BJ (cell line): ENCODE data around the gene ZNF462. TPM values are rescaled to one million over a fixed set of nuclear protein-coding genes. Genes with fewer than 3 reads are reported as not detected.

Experiments used
- CTCF ChIA-PET: fragments of 350-600 bp; formaldehyde crosslinking; extraction: SDS; loops from one replicate; lab custom pipeline; 2021; ENCODE audit warnings: antibody characterized with exemption, inconsistent platforms; lab: Yijun Ruan, JAX
- POLR2A ChIA-PET: fragments of 300-600 bp; sonication (Branson Sonifier 250); formaldehyde crosslinking; extraction: SDS; loops from one replicate; lab custom pipeline; 2021; ENCODE audit warnings: antibody characterized with exemption; lab: Charles Lee
- DNase-seq: peaks from one replicate; pipeline ENCODE4 v3.0.0-alpha.2; 2011; ENCODE audit warnings: low read depth
- H3K27me3 ChIP-seq: 2 replicates; pipeline ENCODE4 v1.6.0; 2011; ENCODE audit warnings: low read length; ENCODE audit not compliant: control insufficient read depth, insufficient read depth
- H3K36me3 ChIP-seq: 2 replicates; pipeline ENCODE4 v1.5.1; 2011; ENCODE audit warnings: low read length; ENCODE audit not compliant: control insufficient read depth, insufficient read depth
- H3K4me3 ChIP-seq: 2 replicates; pipeline ENCODE4 v1.5.1; 2011; ENCODE audit warnings: low read depth, mild to moderate bottlenecking, control low read depth, low read length
- polyA plus RNA-seq: library from polyadenylated mRNA; depleted of rRNA; stranded (reverse); fragments of >200 nt; gene quantifications from 2 replicates; pipeline ENCODE4 v1.2.3, GENCODE V29; 2011
- TF ChIP-seq, protein P1 (sequence below): IDR thresholded peaks from 2 replicates; pipeline ENCODE4 v1.5.1; 2011; ENCODE audit warnings: low read depth, mild to moderate bottlenecking, control low read depth, inconsistent platforms, low read length, moderate library complexity; ENCODE audit not compliant: insufficient read depth

The ZNF462 gene
- polyA plus RNA-seq, 1 experiment = 3.5 TPM

- Histone ChIP-seq H3K4me3 (no peak overlapping the region), H3K36me3 (peaks cover 6% of the 10 kb centered on the region), H3K27me3 (no peaks in the 10 kb centered on the region)
- TF ChIP-seq, protein P1, sequence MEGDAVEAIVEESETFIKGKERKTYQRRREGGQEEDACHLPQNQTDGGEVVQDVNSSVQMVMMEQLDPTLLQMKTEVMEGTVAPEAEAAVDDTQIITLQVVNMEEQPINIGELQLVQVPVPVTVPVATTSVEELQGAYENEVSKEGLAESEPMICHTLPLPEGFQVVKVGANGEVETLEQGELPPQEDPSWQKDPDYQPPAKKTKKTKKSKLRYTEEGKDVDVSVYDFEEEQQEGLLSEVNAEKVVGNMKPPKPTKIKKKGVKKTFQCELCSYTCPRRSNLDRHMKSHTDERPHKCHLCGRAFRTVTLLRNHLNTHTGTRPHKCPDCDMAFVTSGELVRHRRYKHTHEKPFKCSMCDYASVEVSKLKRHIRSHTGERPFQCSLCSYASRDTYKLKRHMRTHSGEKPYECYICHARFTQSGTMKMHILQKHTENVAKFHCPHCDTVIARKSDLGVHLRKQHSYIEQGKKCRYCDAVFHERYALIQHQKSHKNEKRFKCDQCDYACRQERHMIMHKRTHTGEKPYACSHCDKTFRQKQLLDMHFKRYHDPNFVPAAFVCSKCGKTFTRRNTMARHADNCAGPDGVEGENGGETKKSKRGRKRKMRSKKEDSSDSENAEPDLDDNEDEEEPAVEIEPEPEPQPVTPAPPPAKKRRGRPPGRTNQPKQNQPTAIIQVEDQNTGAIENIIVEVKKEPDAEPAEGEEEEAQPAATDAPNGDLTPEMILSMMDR = no peak
- ChIA-PET POLR2A (no interaction called here), CTCF (no interaction called here)
- no peak for DNase-seq
These were observed 73.7 kb downstream of the ZNF462 start for GRCh38 chr9:106936680-106937079.

DNA sequence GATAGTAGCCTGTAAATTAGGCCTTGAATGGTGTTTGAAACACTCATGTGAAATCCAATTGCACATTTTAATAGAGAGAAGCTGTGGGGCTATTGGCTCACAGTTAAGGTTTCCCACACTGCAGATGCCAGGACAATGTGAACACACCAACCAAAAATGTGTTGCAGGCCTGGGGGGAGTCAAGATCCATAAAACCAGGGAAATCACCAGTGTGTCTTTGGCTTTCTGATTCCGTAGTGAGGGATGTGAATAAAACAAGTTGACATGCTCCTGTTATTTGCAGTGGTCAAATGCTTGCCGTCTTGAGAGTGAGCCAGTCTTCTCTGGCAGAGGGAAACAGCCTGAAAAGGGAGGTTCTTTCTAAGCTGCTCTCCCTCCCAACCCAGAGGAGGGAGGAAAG lies 79.0 kb downstream of the ZNF462 start:
- ChIA-PET CTCF (no interaction called here), POLR2A (no interaction called here)
- no peak overlapping the region for H3K4me3 ChIP-seq
- H3K27me3 ChIP-seq = no peaks in the 10 kb centered on the region
- peak; percentile 58 for DNase-seq
- TF ChIP-seq, protein P1 = no peak
- peaks cover 2% of the 10 kb centered on the region; the same call in 1 of the 2 replicates for H3K36me3 ChIP-seq

DNA sequence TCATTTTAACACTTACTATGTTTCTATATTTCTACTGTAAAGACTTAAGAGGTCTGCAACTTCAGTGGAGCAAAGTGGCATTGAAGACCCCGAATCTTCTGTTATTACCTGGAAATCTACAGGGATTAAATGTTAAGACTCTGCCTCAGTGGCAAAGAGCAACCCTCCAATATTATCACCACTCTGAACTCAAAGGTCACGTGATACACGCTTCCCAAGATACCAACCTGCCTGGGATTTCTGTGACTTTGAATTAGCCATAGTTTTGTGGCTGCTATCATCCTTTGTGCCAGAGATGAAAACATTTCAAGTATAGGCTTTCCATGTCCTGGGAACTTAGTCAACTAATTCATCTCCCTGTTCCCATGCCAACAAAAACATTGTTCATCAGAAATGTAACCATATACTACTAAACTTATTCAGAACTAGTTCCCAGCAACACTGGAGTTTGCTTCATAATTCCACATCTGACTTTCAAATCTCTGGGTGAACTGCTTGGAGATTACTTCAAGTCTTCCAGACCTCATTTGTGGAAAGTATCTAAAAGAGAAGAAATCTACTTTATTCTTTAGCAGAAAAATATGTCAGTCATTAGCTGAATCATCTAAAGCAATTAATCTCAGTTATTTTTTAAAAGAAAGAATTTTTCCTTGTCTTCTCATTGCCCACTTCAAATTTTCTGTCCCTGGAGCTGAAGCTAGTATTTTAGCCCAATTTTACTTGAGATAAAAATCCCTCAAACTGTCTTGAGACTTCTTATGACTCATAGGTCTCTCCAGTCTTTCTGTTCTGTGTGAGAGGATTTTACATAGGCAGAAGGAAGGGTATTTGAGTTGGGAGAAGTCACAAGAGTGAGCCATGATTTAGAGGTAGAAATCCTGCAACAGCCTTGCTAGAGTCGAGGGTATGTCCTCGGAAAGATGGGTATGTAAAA lies 83.0 kb downstream of the ZNF462 start:
- POLR2A ChIA-PET = interaction anchor here (0.7 kb wide), 1 partner anchor 1049 kb away, joined by 4 read pairs; no protein-coding TSS in a partner anchor
- no peak for DNase-seq
- Histone ChIP-seq H3K4me3 (no peak overlapping the region), H3K27me3 (no peaks in the 10 kb centered on the region), H3K36me3 (no peaks in the 10 kb centered on the region; the same call in 1 of the 2 replicates)
- CTCF ChIA-PET = interaction anchor here (0.9 kb wide), 1 partner anchor 19 kb away, joined by 3 read pairs; no protein-coding TSS in a partner anchor
- TF ChIP-seq, protein P1 = no peak

- CTCF ChIA-PET = no interaction called here
- TF ChIP-seq, protein P1 = no peak
- Histone ChIP-seq H3K27me3 (no peaks in the 10 kb centered on the region), H3K4me3 (no peak overlapping the region), H3K36me3 (no peaks in the 10 kb centered on the region; the same call in 1 of the 2 replicates)
- POLR2A ChIA-PET = no interaction called here
- DNase-seq = no peak
These were observed 84.3 kb downstream of the ZNF462 start for GRCh38 chr9:106947106-106947900.

- CTCF ChIA-PET = no interaction called here
- peak; percentile 42 for DNase-seq
- no peaks in the 10 kb centered on the region for H3K27me3 ChIP-seq
- POLR2A ChIA-PET = no interaction called here
- TF ChIP-seq, protein P1 = no peak
- H3K36me3 ChIP-seq = no peaks in the 10 kb centered on the region; the same call in 1 of the 2 replicates
- H3K4me3 ChIP-seq = no peak overlapping the region
These were observed 90.2 kb downstream of the ZNF462 start for GRCh38 chr9:106953174-106953573.
